ENCODE measurements around the gene HSF2BP.
"Not testable (repeated sequence)": the region's sequence is repeated elsewhere in the genome, so short reads cannot be mapped to it uniquely, and the experiment has no call there.

The HSF2BP gene

GRCh38 chr21:43651926-43652325 is 7.4 kb downstream of the HSF2BP start:
- H3K36me3 Mint-ChIP-seq (ENCODE audit: low read depth); intact Hi-C loops (cut with micrococcal nuclease); H3K4me3 Mint-ChIP-seq; H3K9me3 Mint-ChIP-seq: not testable (repeated sequence)
- Mint-ChIP-seq H3K4me1 (ENCODE audit: low read depth) (peaks cover 13% of the 10 kb centered on the region), H3K27me3 (peaks cover 14% of the 10 kb centered on the region), H3K27ac (peak overlapping the region; percentile 3)

- Mint-ChIP-seq H3K27ac (peak overlapping the region; percentile 21), H3K36me3 (ENCODE audit: low read depth) (no peaks in the 10 kb centered on the region), H3K27me3 (peaks cover 14% of the 10 kb centered on the region), H3K9me3 (no peaks in the 10 kb centered on the region), H3K4me1 (ENCODE audit: low read depth) (peaks cover 19% of the 10 kb centered on the region), H3K4me3 (no peak overlapping the region)
- intact Hi-C loops (cut with micrococcal nuclease): loop anchor here (10.0 kb wide), 1 partner anchor 723 kb away; the partner anchor contains the start of gene ERVH48-1
Observed at GRCh38 chr21:43648171-43648570, 11.1 kb downstream of the HSF2BP start.

DNA sequence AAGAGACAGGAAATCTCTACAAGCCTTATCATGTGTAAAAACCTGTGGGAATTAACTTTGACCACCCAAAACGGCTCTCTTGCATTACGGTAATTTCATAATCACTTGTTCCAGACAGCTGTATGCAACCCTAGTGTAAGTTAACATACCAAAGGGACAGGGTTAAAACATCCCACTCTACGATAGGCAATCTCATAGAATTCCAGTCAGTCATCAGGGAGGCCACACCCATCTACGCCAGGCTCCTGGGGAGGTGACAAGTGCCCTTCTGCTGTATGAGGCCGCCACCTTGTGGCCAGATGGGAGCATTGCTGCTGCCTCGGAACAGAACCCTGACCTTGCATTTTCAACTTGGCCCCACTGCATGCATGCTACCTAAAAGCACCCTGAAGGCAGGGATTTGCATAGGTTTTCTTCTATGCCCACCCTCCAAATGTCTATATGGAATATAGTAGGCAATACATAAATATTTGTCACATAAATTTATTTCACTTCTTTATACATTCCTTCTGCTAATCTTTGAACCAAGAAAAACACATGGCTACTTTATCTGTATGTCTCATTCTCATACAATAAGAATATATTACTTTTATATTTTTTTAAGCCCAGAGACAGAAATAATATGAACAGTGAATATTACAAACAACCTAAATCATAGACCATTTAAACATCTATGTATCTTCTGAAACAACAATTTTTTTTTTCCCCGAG is 12.6 kb downstream of the HSF2BP start:
- no peaks in the 10 kb centered on the region for H3K36me3 Mint-ChIP-seq (ENCODE audit: low read depth)
- peak overlapping the region; percentile 79 for H3K27ac Mint-ChIP-seq
- no peak overlapping the region for H3K4me3 Mint-ChIP-seq
- no peaks in the 10 kb centered on the region for H3K9me3 Mint-ChIP-seq
- H3K27me3 Mint-ChIP-seq: peaks cover 10% of the 10 kb centered on the region
- H3K4me1 Mint-ChIP-seq (ENCODE audit: low read depth): peaks cover 19% of the 10 kb centered on the region
- intact Hi-C loops (cut with micrococcal nuclease): loop anchor here (10.0 kb wide), 1 partner anchor 722 kb away; the partner anchor contains the start of gene ERVH48-1

DNA sequence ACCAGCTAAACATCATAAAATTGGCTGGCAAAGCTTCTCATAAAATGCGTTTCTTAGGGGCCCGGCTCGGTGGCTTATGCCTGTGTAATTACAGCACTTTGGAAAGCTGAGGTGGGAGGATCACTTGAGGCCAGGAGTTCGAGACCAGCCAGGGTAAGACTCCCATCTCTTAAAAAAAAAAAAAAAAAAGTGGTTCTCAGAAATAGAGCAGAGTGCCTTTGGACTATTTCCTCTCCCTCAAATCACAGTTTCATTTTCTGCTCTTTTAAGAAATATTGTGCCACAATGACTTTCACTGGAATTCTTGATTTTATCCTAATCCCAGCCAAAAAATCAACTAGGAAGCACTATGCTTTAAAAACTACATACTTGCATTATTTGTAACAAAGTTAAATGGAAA is 13.3 kb downstream of the HSF2BP start:
- intact Hi-C loops (cut with micrococcal nuclease): loop anchor here (2.0 to 10.0 kb wide), 3 partner anchors 33 to 721 kb away; partner anchors contain the start of gene ERVH48-1
- H3K36me3 Mint-ChIP-seq (ENCODE audit: low read depth): no peaks in the 10 kb centered on the region
- H3K9me3 Mint-ChIP-seq: no peaks in the 10 kb centered on the region
- H3K4me3 Mint-ChIP-seq: no peak overlapping the region
- peaks cover 19% of the 10 kb centered on the region for H3K4me1 Mint-ChIP-seq (ENCODE audit: low read depth)
- H3K27ac Mint-ChIP-seq: peak overlapping the region; percentile 79
- peaks cover 7% of the 10 kb centered on the region for H3K27me3 Mint-ChIP-seq

DNA sequence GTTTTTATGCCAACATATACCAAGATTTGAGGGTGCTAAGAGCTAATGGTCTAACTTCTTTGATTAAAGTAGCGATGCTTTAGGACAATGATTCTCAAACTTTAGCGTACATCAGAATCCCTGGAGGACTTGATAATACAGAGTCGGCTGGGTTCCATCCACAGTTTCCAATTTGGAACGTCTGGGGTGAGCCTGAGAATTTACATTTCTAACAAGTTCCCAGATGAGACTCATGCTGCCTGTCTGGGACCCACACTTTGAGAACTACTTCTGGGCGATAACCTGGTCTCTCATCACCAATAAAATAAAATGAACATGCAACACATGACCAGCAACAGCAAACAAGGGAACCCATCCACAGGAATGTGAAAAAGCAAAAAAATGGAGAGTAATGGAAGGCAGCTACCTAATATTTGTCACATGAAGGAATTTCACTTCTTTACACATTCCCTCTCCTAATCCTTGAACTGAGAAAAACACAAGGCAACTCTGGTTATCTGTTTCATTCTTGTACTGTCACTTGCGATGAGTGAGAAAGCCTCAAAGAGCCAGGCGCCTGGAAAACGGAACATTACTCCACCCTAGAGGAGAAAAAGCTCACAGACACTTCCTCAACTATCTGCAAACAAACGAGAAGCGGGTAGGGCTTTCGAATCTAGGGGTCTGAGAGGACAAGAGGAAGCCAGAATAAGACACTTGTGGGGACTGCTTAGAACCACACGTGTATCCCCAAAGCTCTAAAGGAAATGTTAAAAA is 14.0 kb downstream of the HSF2BP start:
- Mint-ChIP-seq H3K4me3 (peak overlapping the region; percentile 48), H3K27me3 (peaks cover 7% of the 10 kb centered on the region), H3K9me3 (no peaks in the 10 kb centered on the region), H3K27ac (peak overlapping the region; percentile 79), H3K36me3 (ENCODE audit: low read depth) (no peaks in the 10 kb centered on the region), H3K4me1 (ENCODE audit: low read depth) (peaks cover 20% of the 10 kb centered on the region)
- intact Hi-C loops (cut with micrococcal nuclease): loop anchor here (2.0 to 10.0 kb wide), 3 partner anchors 33 to 721 kb away; partner anchors contain the start of gene ERVH48-1

DNA sequence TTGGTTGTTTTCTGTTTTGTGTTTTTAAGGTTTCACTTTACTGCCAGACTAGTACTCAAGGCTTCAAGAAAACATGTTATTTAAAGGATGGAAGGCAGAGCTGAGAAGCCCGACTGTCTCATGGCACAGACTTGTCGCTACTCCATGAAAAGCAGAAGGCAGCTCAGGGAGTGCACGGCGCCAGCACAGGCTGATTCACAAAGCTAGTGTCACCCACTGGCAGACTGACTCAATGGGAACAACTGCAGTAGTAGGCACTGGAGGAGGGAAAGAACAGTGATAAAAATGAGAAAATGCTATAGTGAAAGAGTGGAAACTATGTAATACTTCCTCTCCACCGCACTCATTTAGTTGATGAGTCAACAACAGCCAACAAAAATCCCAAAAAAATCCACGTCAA is 14.7 kb downstream of the HSF2BP start:
- Mint-ChIP-seq H3K9me3 (no peaks in the 10 kb centered on the region), H3K36me3 (ENCODE audit: low read depth) (no peaks in the 10 kb centered on the region)
- intact Hi-C loops (cut with micrococcal nuclease): loop anchor here (2.0 to 10.0 kb wide), 3 partner anchors 32 to 720 kb away; partner anchors contain the start of gene ERVH48-1

DNA sequence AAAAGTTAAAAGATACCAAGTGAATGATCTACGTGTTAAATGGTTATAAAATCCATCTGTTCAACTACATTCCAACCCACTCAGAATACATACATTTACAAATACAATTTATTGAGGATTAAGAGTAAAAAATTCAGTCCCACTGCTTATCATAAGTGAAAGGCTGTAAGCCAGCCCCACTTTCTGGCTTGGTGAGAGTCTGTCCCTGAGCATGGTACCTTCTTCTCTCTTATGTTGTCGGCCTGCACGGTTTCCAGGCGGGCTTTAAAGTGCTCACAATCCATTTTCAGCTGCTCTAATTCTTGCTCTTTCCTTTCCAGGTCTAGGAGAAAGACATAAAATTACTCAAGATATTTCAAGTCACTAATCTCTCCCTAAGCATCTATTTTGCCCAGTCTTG is 15.2 kb downstream of the HSF2BP start:
- peaks cover 7% of the 10 kb centered on the region for H3K27me3 Mint-ChIP-seq
- H3K9me3 Mint-ChIP-seq: no peaks in the 10 kb centered on the region
- intact Hi-C loops (cut with micrococcal nuclease): loop anchor here (2.0 to 10.0 kb wide), 3 partner anchors 31 to 719 kb away; partner anchors contain the start of gene ERVH48-1
- no peak overlapping the region for H3K4me3 Mint-ChIP-seq
- H3K27ac Mint-ChIP-seq: no peak overlapping the region
- peaks cover 25% of the 10 kb centered on the region for H3K4me1 Mint-ChIP-seq (ENCODE audit: low read depth)
- no peaks in the 10 kb centered on the region for H3K36me3 Mint-ChIP-seq (ENCODE audit: low read depth)

More for the DNA sequence above, 14.7 kb downstream of the HSF2BP start:
- Mint-ChIP-seq H3K4me1 (ENCODE audit: low read depth) (peaks cover 25% of the 10 kb centered on the region), H3K27ac (no peak overlapping the region), H3K4me3 (no peak overlapping the region), H3K27me3 (peaks cover 7% of the 10 kb centered on the region)

- intact Hi-C loops (cut with micrococcal nuclease): loop anchor here (10.0 kb wide), 1 partner anchor 718 kb away; the partner anchor contains the start of gene ERVH48-1
- H3K9me3 Mint-ChIP-seq: no peaks in the 10 kb centered on the region
- no peak overlapping the region for H3K27ac Mint-ChIP-seq
- peaks cover 25% of the 10 kb centered on the region for H3K4me1 Mint-ChIP-seq (ENCODE audit: low read depth)
- peaks cover 4% of the 10 kb centered on the region for H3K27me3 Mint-ChIP-seq
- no peaks in the 10 kb centered on the region for H3K36me3 Mint-ChIP-seq (ENCODE audit: low read depth)
- H3K4me3 Mint-ChIP-seq: no peak overlapping the region
Observed at GRCh38 chr21:43643193-43643592, 16.1 kb downstream of the HSF2BP start.

GRCh38 chr21:43640400-43640799 is 18.9 kb downstream of the HSF2BP start:
- no peaks in the 10 kb centered on the region for H3K27me3 Mint-ChIP-seq
- peaks cover 22% of the 10 kb centered on the region for H3K4me1 Mint-ChIP-seq (ENCODE audit: low read depth)
- no peaks in the 10 kb centered on the region for H3K36me3 Mint-ChIP-seq (ENCODE audit: low read depth)
- intact Hi-C loops (cut with micrococcal nuclease): loop anchor here (10.0 kb wide), 1 partner anchor 716 kb away; the partner anchor contains the start of gene ERVH48-1
- no peak overlapping the region for H3K4me3 Mint-ChIP-seq
- H3K9me3 Mint-ChIP-seq: no peaks in the 10 kb centered on the region
- H3K27ac Mint-ChIP-seq: no peak overlapping the region

GRCh38 chr21:43639470-43640353 is 19.6 kb downstream of the HSF2BP start:
- Mint-ChIP-seq H3K4me3 (no peak overlapping the region), H3K4me1 (ENCODE audit: low read depth) (peaks cover 17% of the 10 kb centered on the region), H3K9me3 (no peaks in the 10 kb centered on the region), H3K27ac (no peak overlapping the region), H3K27me3 (no peaks in the 10 kb centered on the region), H3K36me3 (ENCODE audit: low read depth) (no peaks in the 10 kb centered on the region)
- intact Hi-C loops (cut with micrococcal nuclease): loop anchor here (10.0 kb wide), 1 partner anchor 715 kb away; the partner anchor contains the start of gene ERVH48-1

DNA sequence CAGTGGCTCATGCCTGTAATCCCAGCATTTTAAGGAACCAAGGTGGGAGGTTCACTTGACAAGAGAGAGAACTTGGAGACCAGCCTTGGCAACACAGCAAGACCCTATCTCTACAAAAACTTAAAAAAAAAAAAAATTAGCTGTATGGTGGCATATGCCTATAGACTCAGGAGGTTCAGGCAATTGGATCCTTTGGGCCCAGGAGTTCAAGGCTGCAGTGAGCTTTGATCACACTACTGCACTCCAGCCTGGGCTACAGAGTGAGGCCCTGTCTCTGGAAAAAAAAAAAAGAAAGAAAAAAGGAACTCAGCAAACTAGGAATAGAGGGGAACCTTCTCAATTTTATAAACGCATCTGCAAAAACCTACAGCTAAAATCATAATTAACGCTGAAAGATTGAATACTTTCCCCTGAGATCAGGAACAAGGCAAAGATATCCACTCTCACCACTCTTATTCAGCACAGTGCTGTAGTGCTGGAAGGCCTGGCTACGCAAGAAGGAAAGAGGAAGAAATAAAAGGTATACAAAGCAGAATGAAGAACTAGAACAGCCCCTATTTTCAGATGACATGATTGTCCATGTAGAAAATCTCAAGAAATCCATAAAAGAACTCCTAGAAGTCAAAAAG is 21.6 kb downstream of the HSF2BP start:
- Mint-ChIP-seq H3K36me3 (ENCODE audit: low read depth) (no peaks in the 10 kb centered on the region), H3K4me1 (ENCODE audit: low read depth) (peaks cover 13% of the 10 kb centered on the region), H3K4me3 (no peak overlapping the region), H3K27ac (no peak overlapping the region), H3K27me3 (no peaks in the 10 kb centered on the region), H3K9me3 (no peaks in the 10 kb centered on the region)
- intact Hi-C loops (cut with micrococcal nuclease): no loop called here

DNA sequence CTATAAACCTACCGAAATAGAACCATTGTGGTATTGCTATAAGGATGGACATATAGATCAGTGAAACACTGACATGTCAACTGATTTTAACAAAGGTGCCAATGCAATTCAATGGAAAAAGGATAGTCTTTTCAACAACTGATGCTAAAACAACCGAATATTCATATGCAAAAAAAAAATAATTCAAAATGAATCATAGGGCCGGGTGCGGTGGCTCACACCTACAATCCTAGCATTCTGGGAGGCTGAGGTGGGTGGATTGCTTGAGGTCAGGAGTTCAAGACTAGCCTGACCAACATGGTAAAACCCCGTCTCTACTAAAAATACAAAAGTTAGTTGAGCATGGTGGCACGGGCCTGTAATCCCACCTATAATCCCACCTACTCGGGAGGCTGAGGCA is 23.9 kb downstream of the HSF2BP start:
- Mint-ChIP-seq H3K36me3 (ENCODE audit: low read depth) (no peaks in the 10 kb centered on the region), H3K9me3 (no peaks in the 10 kb centered on the region), H3K27me3 (peaks cover 4% of the 10 kb centered on the region), H3K4me1 (ENCODE audit: low read depth) (peaks cover 13% of the 10 kb centered on the region), H3K4me3 (no peak overlapping the region), H3K27ac (no peak overlapping the region)
- intact Hi-C loops (cut with micrococcal nuclease): no loop called here

DNA sequence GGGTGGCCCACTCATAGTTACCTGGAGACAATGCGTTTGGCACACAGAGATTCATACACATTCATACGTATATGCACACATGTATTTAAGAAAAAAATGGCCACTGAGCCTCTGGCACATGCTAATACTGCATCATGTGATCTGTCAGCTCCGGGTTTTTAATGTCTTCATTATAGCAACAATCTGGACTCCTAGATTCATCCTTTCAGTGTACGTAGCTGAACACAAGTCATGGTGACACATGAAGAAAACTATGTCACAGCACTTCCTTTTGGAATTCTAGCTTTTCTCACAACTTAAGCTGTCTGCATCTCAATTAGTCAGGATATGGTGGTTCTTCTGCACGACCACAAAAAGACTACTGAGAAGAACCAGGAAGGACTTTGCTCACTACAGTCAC is 24.7 kb downstream of the HSF2BP start:
- Mint-ChIP-seq H3K4me3 (no peak overlapping the region), H3K27ac (no peak overlapping the region), H3K4me1 (ENCODE audit: low read depth) (peaks cover 7% of the 10 kb centered on the region), H3K9me3 (no peaks in the 10 kb centered on the region), H3K36me3 (ENCODE audit: low read depth) (no peaks in the 10 kb centered on the region), H3K27me3 (peaks cover 4% of the 10 kb centered on the region)
- intact Hi-C loops (cut with micrococcal nuclease): no loop called here

All from dendritic cell treated with granulocyte-macrophage colony-stimulating factor and Interleukin-4, amounts not matched to agents 40 ng/mL and 50 ng/mL, for 4 days (primary cell).